Astrocyte (in vitro differentiated cells and primary cell): Measurements from ENCODE around the gene ZNF385C. TPM values are rescaled to one million over a fixed set of nuclear protein-coding genes. Genes with fewer than 3 reads are reported as not detected.

ENCODE experiments used
- DNase-seq: peaks from one replicate; pipeline ENCODE4 v3.0.0-alpha.2; 2010; ENCODE audit warnings: low read depth
- FAIRE-seq: peaks from 2 replicates; lab custom pipeline; 2011; peaks lifted over from hg19 to GRCh38; lab: Jason Lieb, UNC
- H2AFZ ChIP-seq: 2 replicates; pipeline ENCODE4 v1.6.0; 2012; ENCODE audit warnings: low read depth, low read length, inconsistent platforms
- H3K27ac ChIP-seq: 2 replicates; pipeline ENCODE4 v1.5.1; 2011; ENCODE audit warnings: low read depth, low read length, inconsistent platforms
- H3K27me3 ChIP-seq: 2 replicates; pipeline ENCODE4 v1.6.0; 2011; ENCODE audit warnings: low read length, inconsistent platforms; ENCODE audit not compliant: insufficient read depth
- H3K36me3 ChIP-seq: 2 replicates; pipeline ENCODE4 v1.5.1; 2011; ENCODE audit warnings: low read length, inconsistent platforms; ENCODE audit not compliant: insufficient read depth
- H3K4me1 ChIP-seq: 2 replicates; pipeline ENCODE4 v1.5.1; 2011; ENCODE audit warnings: low read length, inconsistent platforms; ENCODE audit not compliant: insufficient read depth
- H3K4me2 ChIP-seq: 2 replicates; pipeline ENCODE4 v1.6.0; 2012; ENCODE audit warnings: low read length, inconsistent platforms
- H3K4me3 ChIP-seq: 2 replicates; pipeline ENCODE4 v1.5.1; 2011; ENCODE audit warnings: low read depth, mild to moderate bottlenecking, low read length, inconsistent platforms; ENCODE audit not compliant: insufficient read depth
- H3K79me2 ChIP-seq: 2 replicates; pipeline ENCODE4 v1.6.0; 2012; ENCODE audit warnings: mild to moderate bottlenecking, low read length, inconsistent platforms; ENCODE audit not compliant: insufficient read depth
- H3K9ac ChIP-seq: 2 replicates; pipeline ENCODE4 v1.6.0; 2012; ENCODE audit warnings: mild to moderate bottlenecking, low read length, inconsistent platforms
- H3K9me3 ChIP-seq: 2 replicates; pipeline ENCODE4 v1.5.1; 2012; ENCODE audit warnings: low read depth, mild to moderate bottlenecking, low read length, inconsistent platforms; ENCODE audit not compliant: insufficient read depth
- H4K20me1 ChIP-seq: 2 replicates; pipeline ENCODE4 v1.6.0; 2012; ENCODE audit warnings: low read length, inconsistent platforms; ENCODE audit not compliant: insufficient read depth
- H3K27ac Mint-ChIP-seq: one replicate; pipeline ENCODE4 v1.8.0; 2021; ENCODE audit warnings: mild to moderate bottlenecking, mixed read lengths; ENCODE audit not compliant: unreplicated experiment
- H3K27me3 Mint-ChIP-seq: one replicate; pipeline ENCODE4 v1.8.0; 2021; ENCODE audit warnings: low read depth, mixed read lengths; ENCODE audit not compliant: unreplicated experiment
- H3K36me3 Mint-ChIP-seq: one replicate; pipeline ENCODE4 v1.8.0; 2021; ENCODE audit warnings: low read depth, mixed read lengths; ENCODE audit not compliant: unreplicated experiment
- H3K4me1 Mint-ChIP-seq: one replicate; pipeline ENCODE4 v1.8.0; 2021; ENCODE audit warnings: low read depth, mixed read lengths; ENCODE audit not compliant: unreplicated experiment
- H3K4me3 Mint-ChIP-seq: one replicate; pipeline ENCODE4 v1.8.0; 2021; ENCODE audit warnings: mild to moderate bottlenecking, moderate library complexity, mixed read lengths; ENCODE audit not compliant: unreplicated experiment
- H3K9me3 Mint-ChIP-seq: one replicate; pipeline ENCODE4 v1.8.0; 2021; ENCODE audit warnings: mild to moderate bottlenecking, mixed read lengths; ENCODE audit not compliant: unreplicated experiment
- CTCF ChIP-seq: IDR thresholded peaks from 2 replicates; pipeline ENCODE4 v1.5.1; 2011; ENCODE audit warnings: low read depth, mild to moderate bottlenecking, inconsistent platforms, low read length, moderate library complexity; ENCODE audit not compliant: insufficient read depth
- EZH2 ChIP-seq: IDR thresholded peaks from 2 replicates; pipeline ENCODE4 v1.6.1; 2012; ENCODE audit warnings: mild to moderate bottlenecking, low read length, inconsistent platforms; ENCODE audit not compliant: insufficient read depth
- total RNA-seq: library from RNA; stranded (reverse); gene quantifications from 2 replicates; pipeline ENCODE4 v1.2.1, GENCODE V29; 2021

Gene ZNF385C
- total RNA-seq, 1 donor from 2014 or later, result 0.39 TPM

GRCh38 chr17:42045719-42046118, 52.6 kb downstream of the ZNF385C start:
- H3K4me1 ChIP-seq, result peaks cover 2% of the 10 kb centered on the region
- no peaks in the 10 kb centered on the region for H4K20me1 ChIP-seq
- H3K9ac ChIP-seq, result no peak overlapping the region
- no peaks in the 10 kb centered on the region for H3K9me3 Mint-ChIP-seq
- H3K27me3 ChIP-seq, result peaks cover 13% of the 10 kb centered on the region
- H2AFZ ChIP-seq, result no peak overlapping the region
- H3K4me3 Mint-ChIP-seq, result peak overlapping the region; percentile 23
- no peak overlapping the region for H3K4me3 ChIP-seq
- no peaks in the 10 kb centered on the region for H3K9me3 ChIP-seq
- peaks cover 2% of the 10 kb centered on the region for H3K36me3 Mint-ChIP-seq
- DNase-seq, result no peak
- TF ChIP-seq EZH2 (no peak), CTCF (no peak)
- no peak for FAIRE-seq
- no peaks in the 10 kb centered on the region for H3K36me3 ChIP-seq
- no peaks in the 10 kb centered on the region for H3K79me2 ChIP-seq
- H3K4me2 ChIP-seq, result no peak overlapping the region
- peaks cover 1% of the 10 kb centered on the region for H3K4me1 Mint-ChIP-seq
- no peak overlapping the region for H3K27ac ChIP-seq
- peaks cover 23% of the 10 kb centered on the region for H3K27me3 Mint-ChIP-seq
- H3K27ac Mint-ChIP-seq, result no peak overlapping the region

- no peak overlapping the region for H3K9ac ChIP-seq
- DNase-seq, result no peak
Observed at GRCh38 chr17:42042598-42043319, 55.5 kb downstream of the ZNF385C start.

More at GRCh38 chr17:42042598-42043319, 55.5 kb downstream of the ZNF385C start:
- no peak overlapping the region for H3K27ac Mint-ChIP-seq
- no peaks in the 10 kb centered on the region for H3K36me3 Mint-ChIP-seq
- no peaks in the 10 kb centered on the region for H3K4me1 ChIP-seq
- H3K79me2 ChIP-seq, result no peaks in the 10 kb centered on the region
- no peaks in the 10 kb centered on the region for H4K20me1 ChIP-seq
- no peak overlapping the region for H3K27ac ChIP-seq
- H3K9me3 Mint-ChIP-seq, result no peaks in the 10 kb centered on the region
- peaks cover 2% of the 10 kb centered on the region for H3K27me3 ChIP-seq
- no peaks in the 10 kb centered on the region for H3K9me3 ChIP-seq
- no peak for FAIRE-seq
- no peak overlapping the region for H3K4me3 ChIP-seq
- H2AFZ ChIP-seq, result no peak overlapping the region
- H3K27me3 Mint-ChIP-seq, result peaks cover 13% of the 10 kb centered on the region
- H3K36me3 ChIP-seq, result no peaks in the 10 kb centered on the region
- H3K4me3 Mint-ChIP-seq, result no peak overlapping the region
- no peak for TF ChIP-seq EZH2
- TF ChIP-seq CTCF, result no peak
- peaks cover 1% of the 10 kb centered on the region for H3K4me1 Mint-ChIP-seq
- H3K4me2 ChIP-seq, result no peak overlapping the region
